HEK293T (cell line): ENCODE measurements around the gene GJB1.

Experiments used
- CTCF ChIA-PET: fragments of 350-600 bp; formaldehyde crosslinking; extraction: SDS; loops from one replicate; lab custom pipeline; 2021; ENCODE audit warnings: antibody characterized with exemption, inconsistent platforms; lab: Yijun Ruan, JAX
- POLR2A ChIA-PET: fragments of 350-600 bp; formaldehyde crosslinking; extraction: SDS; loops from one replicate; lab custom pipeline; 2020; ENCODE audit warnings: antibody characterized with exemption, inconsistent platforms; lab: Yijun Ruan, JAX
- DNase-seq: peaks from one replicate; pipeline ENCODE4 v3.0.0; 2012; ENCODE audit warnings: mixed read lengths; ENCODE audit errors: extremely low spot score
- ARNT ChIP-seq: fragments of 450-650 bp; IDR thresholded peaks from 2 replicates; pipeline ENCODE4 v1.6.1; 2017; ENCODE audit warnings: mild to moderate bottlenecking
- BHLHE40 ChIP-seq: fragments of 450-650 bp; IDR thresholded peaks from 2 replicates; pipeline ENCODE4 v1.6.1; 2016; ENCODE audit warnings: mild to moderate bottlenecking, moderate library complexity, borderline replicate concordance
- CTBP1 ChIP-seq: fragments of 450-650 bp; IDR thresholded peaks from 2 replicates; pipeline ENCODE4 v1.6.1; 2016; ENCODE audit warnings: borderline replicate concordance
- ELF4 ChIP-seq: fragments of 450-650 bp; IDR thresholded peaks from 2 replicates; pipeline ENCODE4 v1.6.1; 2017; ENCODE audit warnings: antibody characterized with exemption
- FOXA1 ChIP-seq: fragments of 450-650 bp; IDR thresholded peaks from 2 replicates; pipeline ENCODE4 v1.6.1; 2016; ENCODE audit warnings: mild to moderate bottlenecking
- FOXK2 ChIP-seq: fragments of 450-650 bp; IDR thresholded peaks from 2 replicates; pipeline ENCODE4 v1.6.1; 2016; ENCODE audit warnings: mild to moderate bottlenecking
- FOXM1 ChIP-seq: fragments of 450-650 bp; IDR thresholded peaks from 2 replicates; pipeline ENCODE4 v1.6.1; 2017; ENCODE audit warnings: mild to moderate bottlenecking, borderline replicate concordance
- HDGF ChIP-seq: fragments of 450-650 bp; IDR thresholded peaks from 2 replicates; pipeline ENCODE4 v1.6.1; 2017; ENCODE audit warnings: antibody characterized with exemption, borderline replicate concordance
- L3MBTL2 ChIP-seq: fragments of 450-650 bp; conservative IDR thresholded peaks from 2 replicates; pipeline ENCODE4 v1.6.1; 2016; ENCODE audit warnings: mild to moderate bottlenecking
- LEF1 ChIP-seq: fragments of 450-650 bp; IDR thresholded peaks from 2 replicates; pipeline ENCODE4 v1.6.1; 2017; ENCODE audit warnings: mild to moderate bottlenecking, borderline replicate concordance
- NFRKB ChIP-seq: fragments of 450-650 bp; IDR thresholded peaks from 2 replicates; pipeline ENCODE4 v1.6.1; 2016; ENCODE audit warnings: mild to moderate bottlenecking, moderate library complexity
- PKNOX1 ChIP-seq: fragments of 450-650 bp; IDR thresholded peaks from 2 replicates; pipeline ENCODE4 v1.6.1; 2016
- SP1 ChIP-seq: fragments of 450-650 bp; IDR thresholded peaks from 2 replicates; pipeline ENCODE4 v1.6.1; 2017
- SUZ12 ChIP-seq: fragments of 450-650 bp; IDR thresholded peaks from 2 replicates; pipeline ENCODE4 v1.6.1; 2016; ENCODE audit warnings: mild to moderate bottlenecking
- TARDBP ChIP-seq: fragments of 450-650 bp; IDR thresholded peaks from 2 replicates; pipeline ENCODE4 v1.6.1; 2016
- ZNF384 ChIP-seq: fragments of 450-650 bp; IDR thresholded peaks from 2 replicates; pipeline ENCODE4 v1.6.1; 2016

Gene GJB1

GRCh38 chrX:71191248-71191647, 31.8 kb upstream of the GJB1 start:
- CTCF ChIA-PET, result interaction anchor here (0.5 to 0.7 kb wide), 2 partner anchors 193 to 249 kb away, joined by 3 to 4 read pairs; no protein-coding TSS in a partner anchor
- TF ChIP-seq L3MBTL2 (no peak), TARDBP (no peak), ZNF384 (no peak), ARNT (no peak), CTBP1 (no peak), SP1 (no peak), FOXK2 (no peak), FOXM1 (no peak), HDGF (no peak), NFRKB (no peak), PKNOX1 (no peak), ELF4 (no peak), BHLHE40 (no peak), FOXA1 (no peak), LEF1 (no peak), SUZ12 (no peak)
- POLR2A ChIA-PET, result no interaction called here
- no peak for DNase-seq

GRCh38 chrX:71195964-71196649, 26.9 kb upstream of the GJB1 start:
- no peak for TF ChIP-seq L3MBTL2
- TF ChIP-seq ZNF384, result no peak
- TF ChIP-seq TARDBP, result no peak
- no peak for TF ChIP-seq NFRKB
- TF ChIP-seq CTBP1, result no peak
- TF ChIP-seq FOXM1, result no peak
- TF ChIP-seq SP1, result no peak
- TF ChIP-seq SUZ12, result no peak
- TF ChIP-seq LEF1, result no peak
- ChIA-PET POLR2A (interaction anchor here (1.5 kb wide), 1 partner anchor 14 kb away, joined by 7 read pairs; no protein-coding TSS in a partner anchor), CTCF (interaction anchor here (1.3 kb wide), 1 partner anchor 216 kb away, joined by 3 read pairs; no protein-coding TSS in a partner anchor)
- DNase-seq, result no peak

- no peak for DNase-seq
- CTCF ChIA-PET, result interaction anchor here (1.5 kb wide), 1 partner anchor 18 kb away, joined by 5 read pairs; no protein-coding TSS in a partner anchor
- no peak for TF ChIP-seq BHLHE40
- no peak for TF ChIP-seq PKNOX1
- no peak for TF ChIP-seq ZNF384
- TF ChIP-seq ELF4, result no peak
- TF ChIP-seq LEF1, result no peak
- TF ChIP-seq FOXM1, result no peak
- TF ChIP-seq CTBP1, result no peak
- no peak for TF ChIP-seq L3MBTL2
- no peak for TF ChIP-seq SUZ12
- POLR2A ChIA-PET, result interaction anchor here (2.0 kb wide), 1 partner anchor 85 kb away, joined by 7 read pairs; the partner anchor contains the start of gene NONO
These were observed 25.0 kb upstream of the GJB1 start for GRCh38 chrX:71198066-71198465.

GRCh38 chrX:71199252-71200008, 23.6 kb upstream of the GJB1 start:
- TF ChIP-seq CTBP1 (no peak), ZNF384 (no peak), PKNOX1 (no peak), FOXM1 (no peak), ARNT (no peak), BHLHE40 (no peak), L3MBTL2 (no peak), NFRKB (no peak), HDGF (no peak), TARDBP (no peak), FOXA1 (no peak), LEF1 (no peak), ELF4 (no peak), SUZ12 (no peak), FOXK2 (no peak), SP1 (no peak)
- POLR2A ChIA-PET, result no interaction called here
- CTCF ChIA-PET, result no interaction called here
- DNase-seq, result no peak

- ChIA-PET POLR2A (no interaction called here), CTCF (interaction anchor here (0.5 kb wide), 1 partner anchor 266 kb away, joined by 3 read pairs; no protein-coding TSS in a partner anchor)
- no peak for DNase-seq
- TF ChIP-seq TARDBP, result no peak
- no peak for TF ChIP-seq FOXA1
- TF ChIP-seq ELF4, result no peak
- TF ChIP-seq ZNF384, result no peak
- TF ChIP-seq FOXM1, result no peak
- no peak for TF ChIP-seq BHLHE40
- no peak for TF ChIP-seq CTBP1
- TF ChIP-seq SP1, result no peak
- TF ChIP-seq NFRKB, result no peak
- TF ChIP-seq LEF1, result no peak
- no peak for TF ChIP-seq ARNT
- no peak for TF ChIP-seq PKNOX1
- TF ChIP-seq L3MBTL2, result no peak
- TF ChIP-seq FOXK2, result no peak
- no peak for TF ChIP-seq HDGF
- TF ChIP-seq SUZ12, result no peak
These were observed 12.2 kb upstream of the GJB1 start for GRCh38 chrX:71210816-71211215.
